WTC11 (cell line): ENCODE measurements around the gene VEPH1. TPM values are rescaled to one million over a fixed set of nuclear protein-coding genes. Genes with fewer than 3 reads are reported as not detected.

ENCODE experiments used
- ATAC-seq: fragments of 200-7000 bp; cut with Tn5 transposase; 2 replicates; pipeline ENCODE4 v1.10.0; 2021; ENCODE audit warnings: mild to moderate bottlenecking, moderate library complexity
- CTCF ChIA-PET: fragments of 300-600 bp; sonication (Branson Sonifier 250); formaldehyde crosslinking; loops from one replicate; lab custom pipeline; 2021; ENCODE audit warnings: antibody characterized with exemption; lab: Charles Lee
- POLR2A ChIA-PET: fragments of 350-600 bp; sonication (Branson Sonifier 250); formaldehyde crosslinking; loops from one replicate; lab custom pipeline; 2021; ENCODE audit warnings: antibody characterized with exemption; lab: Charles Lee
- DNase-seq: peaks from one replicate; pipeline ENCODE4 v3.0.0; 2021; ENCODE audit warnings: low spot score
- H3K27ac Mint-ChIP-seq: 2 replicates; pipeline ENCODE4 v1.8.0; 2021; ENCODE audit warnings: mixed read lengths
- H3K27me3 Mint-ChIP-seq: 2 replicates; pipeline ENCODE4 v1.8.0; 2021; ENCODE audit warnings: low read depth, mild to moderate bottlenecking, moderate library complexity, mixed read lengths
- H3K36me3 Mint-ChIP-seq: 2 replicates; pipeline ENCODE4 v1.8.0; 2021; ENCODE audit warnings: mixed read lengths
- H3K4me1 Mint-ChIP-seq: 2 replicates; pipeline ENCODE4 v1.8.0; 2022; ENCODE audit warnings: mixed read lengths
- H3K4me3 Mint-ChIP-seq: 2 replicates; pipeline ENCODE4 v1.8.0; 2021; ENCODE audit warnings: mild to moderate bottlenecking, moderate library complexity, mixed read lengths
- H3K9me3 Mint-ChIP-seq: 2 replicates; pipeline ENCODE4 v1.8.0; 2021; ENCODE audit warnings: mixed read lengths
- ATF6 ChIP-seq: sonication (generic); formaldehyde crosslinking; IDR thresholded peaks from 2 replicates; pipeline ENCODE4 v1.8.1; 2023; ENCODE audit warnings: mild to moderate bottlenecking, missing genetic modification reagents
- CBFB ChIP-seq: sonication (generic); formaldehyde crosslinking; IDR thresholded peaks from 2 replicates; pipeline ENCODE4 v1.8.1; 2022; ENCODE audit warnings: mild to moderate bottlenecking, low read depth, missing genetic modification reagents
- ESRRA ChIP-seq: sonication (generic); formaldehyde crosslinking; IDR thresholded peaks from 2 replicates; pipeline ENCODE4 v1.8.1; 2022; ENCODE audit warnings: mild to moderate bottlenecking, missing genetic modification reagents, borderline replicate concordance
- GTF2I ChIP-seq: fragments of 250-450 bp; sonication (Bioruptor Pico); conservative IDR thresholded peaks from 2 replicates; pipeline ENCODE4 v1.4.0; 2021; ENCODE audit warnings: mild to moderate bottlenecking
- HMGA2 ChIP-seq: fragments of 250-450 bp; sonication (Bioruptor Pico); IDR thresholded peaks from 2 replicates; pipeline ENCODE4 v1.4.0; 2021; ENCODE audit warnings: mild to moderate bottlenecking, moderate library complexity
- HMGXB4 ChIP-seq: sonication (generic); formaldehyde crosslinking; IDR thresholded peaks from 2 replicates; pipeline ENCODE4 v1.8.1; 2023; ENCODE audit warnings: mild to moderate bottlenecking, moderate library complexity, missing genetic modification reagents
- IRF1 ChIP-seq: sonication (generic); formaldehyde crosslinking; IDR thresholded peaks from 2 replicates; pipeline ENCODE4 v1.8.0; 2023; ENCODE audit warnings: missing genetic modification reagents
- IRF2 ChIP-seq: sonication (generic); formaldehyde crosslinking; IDR thresholded peaks from 2 replicates; pipeline ENCODE4 v1.8.0; 2022; ENCODE audit warnings: low read depth, missing genetic modification reagents, borderline replicate concordance
- KAT7 ChIP-seq: sonication (generic); formaldehyde crosslinking; IDR thresholded peaks from 2 replicates; pipeline ENCODE4 v1.8.1; 2023; ENCODE audit warnings: missing genetic modification reagents, mild to moderate bottlenecking, borderline replicate concordance
- PRRX2 ChIP-seq: fragments of 250-450 bp; sonication (Bioruptor Pico); IDR thresholded peaks from 2 replicates; pipeline ENCODE4 v1.8.0; 2021; ENCODE audit warnings: mild to moderate bottlenecking
- SOX15 ChIP-seq: fragments of 250-450 bp; sonication (Bioruptor Pico); IDR thresholded peaks from 2 replicates; pipeline ENCODE4 v1.9.0; 2021; ENCODE audit warnings: mild to moderate bottlenecking
- TCF7 ChIP-seq: sonication (generic); formaldehyde crosslinking; IDR thresholded peaks from 2 replicates; pipeline ENCODE4 v1.8.0; 2022; ENCODE audit warnings: mild to moderate bottlenecking, low read depth, missing genetic modification reagents, moderate library complexity
- USF1 ChIP-seq: sonication (generic); formaldehyde crosslinking; IDR thresholded peaks from 2 replicates; pipeline ENCODE4 v1.8.0; 2022; ENCODE audit warnings: mild to moderate bottlenecking, missing genetic modification reagents
- ZBTB21 ChIP-seq: sonication (generic); formaldehyde crosslinking; IDR thresholded peaks from 2 replicates; pipeline ENCODE4 v1.8.1; 2023; ENCODE audit warnings: mild to moderate bottlenecking, missing genetic modification reagents, borderline replicate concordance
- ZNF121 ChIP-seq: sonication (generic); formaldehyde crosslinking; IDR thresholded peaks from 2 replicates; pipeline ENCODE4 v1.8.0; 2023; ENCODE audit warnings: missing genetic modification reagents
- ZNF317 ChIP-seq: sonication (generic); formaldehyde crosslinking; IDR thresholded peaks from 2 replicates; pipeline ENCODE4 v1.8.1; 2023; ENCODE audit warnings: low read depth, mild to moderate bottlenecking, moderate library complexity, missing genetic modification reagents, borderline replicate concordance
- ZSCAN18 ChIP-seq: fragments of 250-450 bp; sonication (Bioruptor Pico); IDR thresholded peaks from 2 replicates; pipeline ENCODE4 v2.1.2; 2022; ENCODE audit warnings: mild to moderate bottlenecking, moderate library complexity
- total RNA-seq: library from RNA; stranded (reverse); gene quantifications from 3 replicates; pipeline ENCODE4 v1.2.3, GENCODE V29; 2021
- TF ChIP-seq, protein P1 (sequence below): fragments of 250-450 bp; sonication (Bioruptor Pico); IDR thresholded peaks from 2 replicates; pipeline ENCODE4 v1.9.0; 2021; ENCODE audit warnings: moderate library complexity, mild to moderate bottlenecking, inconsistent platforms, borderline replicate concordance
- TF ChIP-seq, protein P2 (sequence below): fragments of 200-600 bp; IDR thresholded peaks from 2 replicates; pipeline ENCODE4 v1.8.0; 2022; ENCODE audit warnings: antibody characterized with exemption
- TF ChIP-seq, protein P3 (sequence below): sonication (generic); formaldehyde crosslinking; IDR thresholded peaks from 2 replicates; pipeline ENCODE4 v1.8.0; 2022; ENCODE audit warnings: mild to moderate bottlenecking, missing genetic modification reagents

The VEPH1 gene
- total RNA-seq, 1 experiment from 2014 or later: 10.8 TPM

GRCh38 chr3:157237886-157238285 lies 265.3 kb downstream of the VEPH1 start:
- Mint-ChIP-seq H3K27me3 (no peaks in the 10 kb centered on the region), H3K36me3 (no peaks in the 10 kb centered on the region), H3K4me3 (no peak overlapping the region), H3K9me3 (no peaks in the 10 kb centered on the region), H3K4me1 (no peaks in the 10 kb centered on the region), H3K27ac (no peak overlapping the region)
- ATAC-seq: no peak
- DNase-seq: no peak
- CTCF ChIA-PET: interaction anchor here (0.9 to 1.3 kb wide), 2 partner anchors 33 to 110 kb away, joined by 4 to 5 read pairs; no protein-coding TSS in a partner anchor
- POLR2A ChIA-PET: interaction anchor here (0.6 kb wide), 1 partner anchor 140 kb away, joined by 4 read pairs; no protein-coding TSS in a partner anchor
- TF ChIP-seq HMGA2 (no peak), ZNF121 (CRISPR knock-in tag) (no peak), USF1 (CRISPR knock-in tag) (no peak), ESRRA (CRISPR knock-in tag) (no peak), ZNF317 (CRISPR knock-in tag) (no peak), SOX15 (CRISPR knock-in tag) (no peak), ATF6 (CRISPR knock-in tag) (no peak), PRRX2 (CRISPR knock-in tag) (no peak), HMGXB4 (CRISPR knock-in tag) (no peak), CBFB (CRISPR knock-in tag) (no peak), IRF1 (CRISPR knock-in tag) (no peak), IRF2 (CRISPR knock-in tag) (no peak), TCF7 (no peak), KAT7 (CRISPR knock-in tag) (no peak), ZBTB21 (CRISPR knock-in tag) (no peak), GTF2I (no peak), ZSCAN18 (CRISPR knock-in tag) (no peak)
- TF ChIP-seq, protein P1, sequence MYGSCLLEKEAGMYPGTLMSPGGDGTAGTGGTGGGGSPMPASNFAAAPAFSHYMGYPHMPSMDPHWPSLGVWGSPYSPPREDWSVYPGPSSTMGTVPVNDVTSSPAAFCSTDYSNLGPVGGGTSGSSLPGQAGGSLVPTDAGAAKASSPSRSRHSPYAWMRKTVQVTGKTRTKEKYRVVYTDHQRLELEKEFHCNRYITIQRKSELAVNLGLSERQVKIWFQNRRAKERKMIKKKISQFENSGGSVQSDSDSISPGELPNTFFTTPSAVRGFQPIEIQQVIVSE (CRISPR knock-in tag): no peak
- TF ChIP-seq, protein P2, sequence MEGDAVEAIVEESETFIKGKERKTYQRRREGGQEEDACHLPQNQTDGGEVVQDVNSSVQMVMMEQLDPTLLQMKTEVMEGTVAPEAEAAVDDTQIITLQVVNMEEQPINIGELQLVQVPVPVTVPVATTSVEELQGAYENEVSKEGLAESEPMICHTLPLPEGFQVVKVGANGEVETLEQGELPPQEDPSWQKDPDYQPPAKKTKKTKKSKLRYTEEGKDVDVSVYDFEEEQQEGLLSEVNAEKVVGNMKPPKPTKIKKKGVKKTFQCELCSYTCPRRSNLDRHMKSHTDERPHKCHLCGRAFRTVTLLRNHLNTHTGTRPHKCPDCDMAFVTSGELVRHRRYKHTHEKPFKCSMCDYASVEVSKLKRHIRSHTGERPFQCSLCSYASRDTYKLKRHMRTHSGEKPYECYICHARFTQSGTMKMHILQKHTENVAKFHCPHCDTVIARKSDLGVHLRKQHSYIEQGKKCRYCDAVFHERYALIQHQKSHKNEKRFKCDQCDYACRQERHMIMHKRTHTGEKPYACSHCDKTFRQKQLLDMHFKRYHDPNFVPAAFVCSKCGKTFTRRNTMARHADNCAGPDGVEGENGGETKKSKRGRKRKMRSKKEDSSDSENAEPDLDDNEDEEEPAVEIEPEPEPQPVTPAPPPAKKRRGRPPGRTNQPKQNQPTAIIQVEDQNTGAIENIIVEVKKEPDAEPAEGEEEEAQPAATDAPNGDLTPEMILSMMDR: no peak
- TF ChIP-seq, protein P3, sequence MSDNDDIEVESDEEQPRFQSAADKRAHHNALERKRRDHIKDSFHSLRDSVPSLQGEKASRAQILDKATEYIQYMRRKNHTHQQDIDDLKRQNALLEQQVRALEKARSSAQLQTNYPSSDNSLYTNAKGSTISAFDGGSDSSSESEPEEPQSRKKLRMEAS (CRISPR knock-in tag): no peak
